ENCODE measurements around the gene TPRN.

The TPRN gene

GRCh38 chr9:137226338-137227053, 26.0 kb upstream of the TPRN start:
- peak overlapping the region; percentile 34; the same call in 1 of the 2 replicates for H3K4me3 ChIP-seq (ENCODE audit: low read depth, low read length)
- TF ChIP-seq CTCF (IDR thresholded peaks at IDR 0.05; ENCODE audit: control insufficient read depth, extremely low read depth, insufficient read depth), result no peak
- DNase-seq (ENCODE audit: low read depth), result no peak

- no peak for TF ChIP-seq CTCF (IDR thresholded peaks at IDR 0.05; ENCODE audit: control insufficient read depth, extremely low read depth, insufficient read depth)
- no peak for DNase-seq (ENCODE audit: low read depth)
- H3K4me3 ChIP-seq (ENCODE audit: low read depth, low read length), result no peak overlapping the region
Observed at GRCh38 chr9:137225699-137226331, 25.3 kb upstream of the TPRN start.

- TF ChIP-seq CTCF (IDR thresholded peaks at IDR 0.05; ENCODE audit: control insufficient read depth, extremely low read depth, insufficient read depth), result no peak
- H3K4me3 ChIP-seq (ENCODE audit: low read depth, low read length), result peak within 1 kb of the TSS; percentile 58
- no peak for DNase-seq (ENCODE audit: low read depth)
Observed at GRCh38 chr9:137224830-137225694, 24.5 kb upstream of the TPRN start, which contains the start of gene CYSRT1. TSS of gene CYSRT1 (plus strand) at chr9:137225174. CDS start at chr9:137225622, 448 bp downstream.

GRCh38 chr9:137223078-137223970, 22.8 kb upstream of the TPRN start:
- TF ChIP-seq CTCF (IDR thresholded peaks at IDR 0.05; ENCODE audit: control insufficient read depth, extremely low read depth, insufficient read depth), result no peak
- H3K4me3 ChIP-seq (ENCODE audit: low read depth, low read length), result peak overlapping the region; percentile 58
- peak; percentile 94 for DNase-seq (ENCODE audit: low read depth)

- no peak for TF ChIP-seq CTCF (IDR thresholded peaks at IDR 0.05; ENCODE audit: control insufficient read depth, extremely low read depth, insufficient read depth)
Observed at GRCh38 chr9:137222190-137223077, 21.9 kb upstream of the TPRN start, which contains the start of gene RNF208. TSS of gene RNF208 (minus strand) at chr9:137222240. CDS start at chr9:137221212, 1,028 bp downstream.

More at GRCh38 chr9:137222190-137223077, 21.9 kb upstream of the TPRN start, which contains the start of gene RNF208:
- peak within 1 kb of the TSS; percentile 58 for H3K4me3 ChIP-seq (ENCODE audit: low read depth, low read length)
- DNase-seq (ENCODE audit: low read depth), result no peak

All from LNCaP clone FGC (cell line).